HG03520 (cell line): Measurements from ENCODE around the gene FGF22.
A peak's percentile ranks its signal among the peaks of the same experiment; 100 is the strongest.
"Not testable (repeated sequence)": the region's sequence is repeated elsewhere in the genome, so short reads cannot be mapped to it uniquely, and the experiment has no call there.

Source experiments
- ATAC-seq: cut with Tn5 transposase; IDR thresholded peaks from one replicate; pipeline ENCODE4 v1.9.1; 2021; ENCODE audit warnings: mild to moderate bottlenecking, moderate library complexity; ENCODE audit not compliant: unreplicated experiment

Gene FGF22

DNA sequence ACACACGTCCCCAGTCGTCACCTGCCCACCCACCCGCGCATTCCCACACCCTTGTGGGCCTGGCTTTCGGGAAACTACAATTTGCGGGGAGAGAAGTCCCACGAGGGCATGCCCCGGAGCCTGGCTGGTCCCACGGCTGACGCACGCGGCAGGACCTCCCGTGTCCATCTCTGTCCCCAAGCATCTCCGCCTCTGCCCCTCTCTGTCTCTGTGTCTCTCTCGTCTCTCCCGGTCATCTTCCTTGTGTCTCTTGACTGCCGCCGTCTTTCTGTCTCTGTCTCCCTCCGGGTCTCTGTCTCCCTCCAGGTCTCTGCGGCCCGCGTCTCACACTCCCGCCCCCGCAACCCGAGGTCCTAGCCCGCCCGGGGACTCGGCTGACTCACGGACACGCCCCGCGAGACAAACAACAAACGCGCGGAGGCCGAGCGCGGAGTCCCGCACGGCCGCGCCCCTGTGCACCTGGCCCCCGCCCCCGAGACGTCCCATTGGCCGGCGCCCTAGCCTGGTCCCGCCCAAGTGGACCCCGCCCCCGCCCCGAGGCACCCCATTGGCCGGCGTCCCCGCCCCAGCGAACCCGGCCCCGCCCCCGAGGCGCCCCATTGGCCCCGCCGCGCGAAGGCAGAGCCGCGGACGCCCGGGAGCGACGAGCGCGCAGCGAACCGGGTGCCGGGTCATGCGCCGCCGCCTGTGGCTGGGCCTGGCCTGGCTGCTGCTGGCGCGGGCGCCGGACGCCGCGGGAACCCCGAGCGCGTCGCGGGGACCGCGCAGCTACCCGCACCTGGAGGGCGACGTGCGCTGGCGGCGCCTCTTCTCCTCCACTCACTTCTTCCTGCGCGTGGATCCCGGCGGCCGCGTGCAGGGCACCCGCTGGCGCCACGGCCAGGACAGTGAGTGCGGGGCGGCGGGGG is at the start of gene FGF22:
Gene FGF22 (plus strand): TSS at position 627 of the 908 bp plus-strand sequence. CDS start 47 bp downstream, at position 674.
- ATAC-seq = peak; percentile 59

DNA sequence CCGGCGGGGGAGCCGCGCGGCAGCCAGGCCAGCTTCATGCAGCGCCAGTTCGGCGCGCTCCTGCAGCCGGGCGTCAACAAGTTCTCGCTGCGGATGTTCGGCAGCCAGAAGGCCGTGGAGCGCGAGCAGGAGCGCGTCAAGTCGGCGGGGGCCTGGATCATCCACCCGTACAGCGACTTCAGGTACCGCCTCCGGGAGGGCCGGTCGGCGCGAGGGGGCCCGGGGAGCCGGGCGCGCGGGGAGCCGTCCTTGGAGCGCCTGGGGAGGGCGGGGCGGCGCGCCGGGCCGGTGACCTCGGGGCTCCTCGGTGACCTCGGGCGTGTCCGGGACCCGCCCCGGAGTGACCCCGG is 49.3 kb upstream of the FGF22 start:
- ATAC-seq = no peak

DNA sequence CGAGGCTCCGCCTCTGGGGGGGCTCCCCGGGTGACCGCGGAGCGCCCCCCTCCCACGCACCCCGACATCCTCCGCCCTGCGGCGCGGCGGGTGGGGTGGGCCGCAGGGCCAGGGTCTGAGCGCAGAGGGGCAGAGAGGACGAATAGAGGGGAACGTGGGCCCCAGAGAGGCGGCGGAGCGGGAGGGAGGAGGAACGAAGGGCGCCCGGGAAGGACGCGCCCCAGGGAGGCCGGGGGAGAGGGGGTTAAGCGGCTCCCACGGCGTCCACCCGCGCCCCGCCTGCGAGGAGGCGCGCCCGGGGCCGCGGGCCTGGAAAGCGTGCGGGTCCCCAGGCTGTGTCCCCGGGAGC is 49.0 kb upstream of the FGF22 start:
- no peak for ATAC-seq

- no peak for ATAC-seq
Observed at GRCh38 chr19:591099-591958, 48.4 kb upstream of the FGF22 start.

DNA sequence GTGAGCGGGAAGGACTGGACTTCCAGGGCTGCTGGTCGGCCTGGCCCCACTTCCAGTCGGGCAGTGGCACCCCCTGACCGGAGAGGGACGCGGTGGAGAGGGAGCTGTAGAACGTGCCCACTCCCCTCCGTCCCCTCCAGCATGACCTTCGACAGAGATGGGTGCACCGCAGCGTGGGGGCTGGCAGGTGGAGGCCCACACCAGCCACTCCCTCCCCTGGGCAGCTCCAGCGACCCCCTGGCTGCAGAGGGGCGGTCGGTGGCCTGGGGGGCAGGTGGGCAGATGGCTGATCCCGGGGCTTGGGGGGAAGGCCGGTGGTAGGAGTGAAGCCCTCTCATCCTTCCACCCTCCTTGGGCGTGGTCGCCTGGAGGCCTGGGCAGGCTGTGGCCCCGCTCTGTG is 47.6 kb upstream of the FGF22 start:
- no peak for ATAC-seq

GRCh38 chr19:593055-593454 is 46.6 kb upstream of the FGF22 start:
- ATAC-seq = no peak

DNA sequence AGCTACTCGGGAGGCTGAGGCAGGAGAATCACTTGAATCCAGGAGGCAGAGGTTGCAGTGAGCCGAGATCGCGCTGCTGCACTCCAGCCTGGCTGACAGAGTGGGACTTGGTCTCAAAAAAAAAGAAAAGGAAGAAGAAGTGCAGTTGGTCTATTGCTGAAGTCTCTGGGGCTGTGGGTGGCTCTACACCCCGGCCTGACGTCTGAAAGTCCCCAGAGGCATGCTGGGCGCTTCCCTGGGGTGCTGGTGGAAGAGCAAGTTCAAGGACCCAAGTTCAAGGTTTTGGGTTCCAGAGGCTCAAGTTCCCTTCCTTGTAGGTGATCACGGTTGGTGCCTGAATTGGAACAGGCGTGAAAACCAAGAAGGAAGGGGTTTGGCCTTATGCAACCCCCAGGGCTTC is 46.2 kb upstream of the FGF22 start:
- no peak for ATAC-seq

DNA sequence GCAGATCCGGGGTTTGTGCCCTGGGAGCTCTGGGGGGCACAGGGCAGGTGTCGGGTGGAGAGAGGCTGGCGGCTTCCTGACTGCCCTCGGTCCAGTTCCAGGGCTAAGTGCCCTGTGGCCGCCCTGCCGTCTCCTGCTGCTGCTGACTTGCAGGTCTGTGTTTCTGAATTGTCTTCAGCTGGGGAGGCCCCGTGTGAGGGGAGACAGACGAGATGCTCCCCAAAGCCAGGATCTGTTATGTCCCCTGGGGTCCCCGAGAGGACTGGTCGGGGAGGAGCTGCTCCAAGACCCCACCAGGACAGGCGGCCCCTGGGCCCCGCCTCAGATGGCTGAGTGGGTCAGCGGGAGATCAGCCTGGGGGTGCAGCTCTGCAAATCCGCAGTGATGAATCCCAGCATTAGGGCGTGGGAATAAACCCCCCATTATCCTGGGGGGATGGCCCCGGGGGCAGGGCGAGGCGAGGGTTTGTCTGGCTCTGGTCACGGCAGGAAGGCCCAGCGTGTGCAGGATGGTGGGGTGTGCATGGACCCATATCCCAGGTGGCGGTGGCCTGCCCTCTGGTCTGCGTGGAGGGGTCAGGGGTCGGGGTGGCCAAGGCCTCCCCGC is 45.3 kb upstream of the FGF22 start:
- no peak for ATAC-seq

GRCh38 chr19:595326-596262 is 44.1 kb upstream of the FGF22 start:
- ATAC-seq = no peak

DNA sequence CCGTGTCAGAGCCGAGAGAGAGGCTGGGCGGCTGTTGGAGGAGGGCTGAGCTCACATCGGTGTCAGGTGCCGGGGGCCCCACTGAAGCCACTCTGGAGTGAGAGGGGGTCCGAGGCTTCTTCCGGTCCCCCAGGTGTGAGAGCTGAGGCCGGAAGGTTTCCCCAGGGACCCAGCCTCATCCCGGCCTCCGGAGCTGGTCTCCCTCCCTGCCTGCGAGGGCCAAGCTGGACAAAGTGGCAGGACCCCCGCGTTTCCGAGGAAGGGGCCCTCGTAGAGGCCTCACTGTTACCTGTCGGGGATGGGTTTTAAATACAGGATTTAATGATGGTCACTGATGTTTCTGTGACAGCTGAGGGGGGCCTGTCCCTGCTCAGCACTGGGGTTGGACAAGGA is 43.4 kb upstream of the FGF22 start:
- no peak for ATAC-seq

DNA sequence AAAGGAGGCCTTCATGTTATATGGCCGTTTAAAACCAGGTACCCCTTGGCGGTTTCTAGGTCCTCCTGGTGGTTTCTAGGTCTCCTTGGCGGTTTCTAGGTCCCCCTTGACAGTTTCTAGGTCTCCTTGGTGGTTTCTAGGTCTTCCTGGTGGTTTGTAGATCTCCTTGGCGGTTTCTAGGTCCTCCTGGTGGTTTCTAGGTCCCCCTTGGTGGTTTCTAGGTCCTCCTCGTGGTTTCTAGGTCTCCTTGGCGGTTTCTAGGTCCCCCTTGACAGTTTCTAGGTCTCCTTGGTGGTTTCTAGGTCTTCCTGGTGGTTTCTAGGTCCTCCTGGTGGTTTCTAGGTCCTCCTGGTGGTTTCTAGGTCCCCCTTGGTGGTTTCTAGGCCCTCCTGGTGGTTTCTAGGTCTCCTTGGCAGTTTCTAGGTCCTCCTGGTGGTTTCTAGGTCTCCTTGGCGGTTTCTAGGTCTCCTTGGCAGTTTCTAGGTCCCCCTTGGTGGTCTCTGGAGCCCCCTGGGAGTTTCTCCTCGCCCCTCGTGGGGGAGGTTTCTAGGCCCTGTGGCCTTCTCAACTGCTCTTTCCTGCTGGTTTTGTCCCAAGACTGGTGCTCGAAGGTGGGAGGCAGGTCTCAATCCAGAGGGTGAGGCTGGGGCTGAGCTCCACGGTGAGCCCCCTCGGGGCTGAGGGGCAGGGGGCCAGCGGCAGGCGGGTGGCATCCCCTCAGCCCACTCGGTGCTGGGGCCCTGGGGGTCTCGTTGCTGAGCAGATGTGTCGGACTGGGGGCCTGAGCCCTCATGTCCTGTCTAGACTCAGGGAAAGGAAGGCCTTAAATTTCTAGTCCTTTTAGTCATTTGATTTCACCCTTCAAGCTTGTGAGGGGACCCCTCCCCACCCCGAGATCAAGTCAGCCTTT is 42.0 kb upstream of the FGF22 start:
- no peak for ATAC-seq

- no peak for ATAC-seq
Observed at GRCh38 chr19:601310-601709, 38.4 kb upstream of the FGF22 start.

DNA sequence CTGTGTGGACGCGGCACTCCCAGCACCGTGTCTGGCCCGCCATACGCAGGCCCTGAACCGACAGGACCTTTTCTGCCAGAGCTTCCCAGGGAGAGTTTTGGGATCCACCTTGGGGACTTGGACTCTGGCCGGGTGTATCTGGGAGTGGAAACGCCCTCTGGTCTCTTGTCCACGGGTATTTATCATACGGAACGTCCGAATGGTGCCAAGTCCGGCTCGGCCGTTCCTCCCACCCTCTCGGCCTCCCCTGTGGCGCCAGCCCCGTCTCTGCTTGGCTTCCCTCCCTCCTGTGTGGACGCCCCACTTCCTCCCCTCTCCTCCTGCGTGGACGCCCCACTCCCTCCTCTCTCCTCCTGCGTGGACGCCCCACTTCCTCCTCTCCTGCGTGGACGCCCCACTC is 37.9 kb upstream of the FGF22 start:
- ATAC-seq = no peak

- ATAC-seq = no peak
Observed at GRCh38 chr19:602391-603301, 37.0 kb upstream of the FGF22 start.

DNA sequence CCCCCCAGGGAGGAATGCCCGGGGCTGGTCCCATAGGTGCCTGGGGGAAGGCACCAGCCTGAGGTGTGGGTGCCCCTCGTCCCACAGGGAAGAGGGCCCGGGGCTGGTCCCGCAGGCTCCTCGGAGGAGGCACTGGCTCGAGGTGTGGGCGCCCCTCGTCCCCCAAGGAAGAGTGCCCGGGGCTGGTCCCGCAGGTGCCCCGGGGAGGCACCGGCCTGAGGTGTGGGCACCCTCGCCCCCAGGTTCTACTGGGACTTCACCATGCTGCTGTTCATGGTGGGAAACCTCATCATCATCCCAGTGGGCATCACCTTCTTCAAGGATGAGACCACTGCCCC is 36.4 kb upstream of the FGF22 start:
- ATAC-seq = not testable (repeated sequence)

GRCh38 chr19:603779-604178 is 35.9 kb upstream of the FGF22 start:
- ATAC-seq = not testable (repeated sequence)

DNA sequence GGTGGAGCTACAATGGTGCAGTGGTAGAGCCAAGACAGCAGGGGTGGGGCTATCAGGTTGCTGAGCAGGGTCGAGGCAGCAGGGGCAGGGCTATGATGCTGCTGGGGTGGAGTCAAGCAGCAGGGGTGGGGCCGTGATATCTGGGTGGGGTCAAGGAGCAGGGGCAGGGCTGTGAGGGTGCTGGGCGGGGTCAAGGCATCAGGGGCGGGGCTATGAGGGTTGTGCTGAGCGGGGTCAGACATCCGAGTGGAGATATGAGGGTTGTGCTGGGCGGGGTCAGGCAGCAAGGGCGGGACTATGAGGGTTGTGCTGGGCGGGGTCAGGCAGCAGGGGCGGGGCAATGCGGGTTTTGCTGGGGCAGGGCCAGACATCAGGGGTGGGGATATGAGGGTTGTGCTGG is 35.3 kb upstream of the FGF22 start:
- ATAC-seq = no peak
